NT2/D1 (cell line): Measurements from ENCODE around the gene ALOX12.

ENCODE experiments used
- SUZ12 ChIP-seq: IDR thresholded peaks from 2 replicates; pipeline ENCODE4 v1.6.1; 2011; ENCODE audit not compliant: insufficient read length, insufficient read depth; ENCODE audit errors: extremely low read depth
- ZNF274 ChIP-seq: IDR thresholded peaks from 2 replicates; pipeline ENCODE4 v1.6.1; 2011; ENCODE audit warnings: mild to moderate bottlenecking, low read depth, low read length

DNA sequence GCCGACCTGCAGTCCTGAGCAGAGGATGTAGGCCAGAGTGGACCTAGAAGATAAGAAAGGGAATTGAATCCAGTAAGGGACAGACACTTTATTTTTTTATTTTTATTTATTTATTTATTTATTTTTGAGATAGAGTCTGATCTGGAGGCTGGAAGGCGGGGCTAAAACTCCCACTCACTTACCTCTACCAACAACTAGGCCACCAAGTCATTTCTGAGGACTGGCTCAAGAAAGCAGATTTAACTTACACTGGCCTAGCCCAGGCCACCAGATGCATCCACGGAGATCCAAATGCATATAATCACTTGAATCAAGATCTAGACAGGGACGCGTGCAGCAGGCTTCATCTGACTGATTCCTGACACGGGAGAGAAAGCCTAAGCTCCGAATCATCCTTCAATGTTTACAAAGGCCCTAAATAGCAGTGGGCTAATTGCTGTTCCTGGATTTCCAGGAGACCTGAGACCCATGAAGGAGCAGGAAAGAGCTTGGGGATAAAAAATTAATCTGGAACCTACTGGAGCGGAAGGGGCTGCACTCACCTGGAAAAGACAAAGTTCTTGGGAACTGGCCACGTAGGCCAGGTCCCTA, 1.1 kb upstream of the ALOX12 start:
- TF ChIP-seq SUZ12, result no peak
- TF ChIP-seq ZNF274, result no peak
